Esophagus (tissue), 2 donors: Measurements from ENCODE around the gene ATMIN. TPM values are rescaled to one million over a fixed set of nuclear protein-coding genes. Genes with fewer than 3 reads are reported as not detected.

ENCODE experiments used
- H3K27ac ChIP-seq, 2 donors: one replicate each; pipeline ENCODE4 v1.5.1; 2013; ENCODE audit warnings: low read depth in 2 of 2, mild to moderate bottlenecking in 2 of 2, inconsistent platforms in 1 of 2, low read length in 1 of 2, moderate library complexity in 1 of 2
- H3K27me3 ChIP-seq, 2 donors: one replicate each; pipeline ENCODE4 v1.6.1; 2013; ENCODE audit warnings: low read length in 2 of 2, control low read depth in 1 of 2, mild to moderate bottlenecking in 1 of 2; ENCODE audit not compliant: insufficient read depth in 2 of 2, control insufficient read depth in 1 of 2
- H3K36me3 ChIP-seq, 2 donors: one replicate each; pipeline ENCODE4 v1.6.1; 2013; ENCODE audit warnings: low read length in 1 of 2; ENCODE audit not compliant: control insufficient read depth in 2 of 2, insufficient read depth in 2 of 2
- H3K4me1 ChIP-seq, 2 donors: one replicate each; pipeline ENCODE4 v1.6.1; 2013; ENCODE audit warnings: low read length in 1 of 2; ENCODE audit not compliant: control insufficient read depth in 2 of 2, insufficient read depth in 2 of 2
- H3K4me3 ChIP-seq, 2 donors: one replicate each; pipeline ENCODE4 v1.5.1; 2013; ENCODE audit warnings: low read length in 2 of 2, mild to moderate bottlenecking in 2 of 2, low read depth in 1 of 2, moderate library complexity in 1 of 2
- H3K9me3 ChIP-seq, 2 donors: one replicate each; pipeline ENCODE4 v1.6.1; 2013; ENCODE audit warnings: mild to moderate bottlenecking in 2 of 2, low read depth in 1 of 2, low read length in 1 of 2, moderate library complexity in 1 of 2; ENCODE audit not compliant: control insufficient read depth in 2 of 2, insufficient read depth in 1 of 2
- WGBS, 2 donors: extraction: QIAGEN DNeasy Blood & Tissue Kit; methylation state at CpG; one replicate each; pipeline ENCODE4 v1.1.7; 2013; 5-methylcytosine and 5-hydroxymethylcytosine counted together
- polyA plus RNA-seq, 2 donors: library from polyadenylated mRNA; stranded (reverse); fragments of 200-250 nt; gene quantifications; one replicate each; pipeline ENCODE4 v1.2.3, GENCODE V29; 2013
- donor health status: healthy with polysubstance abuse.
- donor health status: Bipolar disorder and iron deficiency.

ATMIN gene
- polyA plus RNA-seq, 2 donors = 13.7 to 15.5 TPM

GRCh38 chr16:81080233-81080632 lies 44.6 kb downstream of the ATMIN start:
- Histone ChIP-seq H3K27ac (no peak overlapping the region), H3K4me1 (no peaks in the 10 kb centered on the region), H3K27me3 (no peaks in the 10 kb centered on the region), H3K4me3 (no peak overlapping the region), H3K9me3 (no peaks in the 10 kb centered on the region), H3K36me3 (no peaks in the 10 kb centered on the region)
- WGBS, 2 donors = 73 to 90% methylated on average over 1 of the region's 1 CpG

DNA sequence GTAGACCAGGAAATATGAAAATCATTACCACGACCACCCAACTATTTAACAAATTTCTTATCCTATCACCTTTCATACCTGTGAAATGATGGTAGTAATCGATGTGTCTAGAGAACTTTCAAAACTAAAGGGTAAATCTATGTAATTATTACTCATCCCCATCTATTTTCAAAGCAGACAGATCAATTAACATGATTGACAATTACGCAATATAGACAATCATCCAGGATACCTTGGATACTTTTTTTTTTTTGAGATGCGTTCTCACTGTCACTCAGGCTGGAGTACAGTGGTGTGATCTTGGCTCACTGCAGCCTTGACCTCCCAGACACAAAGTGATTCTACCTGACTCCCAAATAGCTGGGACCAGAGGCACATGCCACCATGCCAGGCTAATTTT lies 45.4 kb downstream of the ATMIN start:
- H3K27me3 ChIP-seq = no peaks in the 10 kb centered on the region
- 93 to 94% methylated on average over 4 of the region's 4 CpGs for WGBS, 2 donors
- no peak overlapping the region for H3K27ac ChIP-seq
- no peaks in the 10 kb centered on the region for H3K9me3 ChIP-seq
- H3K4me3 ChIP-seq = no peak overlapping the region
- H3K4me1 ChIP-seq = no peaks in the 10 kb centered on the region
- H3K36me3 ChIP-seq = no peaks in the 10 kb centered on the region

DNA sequence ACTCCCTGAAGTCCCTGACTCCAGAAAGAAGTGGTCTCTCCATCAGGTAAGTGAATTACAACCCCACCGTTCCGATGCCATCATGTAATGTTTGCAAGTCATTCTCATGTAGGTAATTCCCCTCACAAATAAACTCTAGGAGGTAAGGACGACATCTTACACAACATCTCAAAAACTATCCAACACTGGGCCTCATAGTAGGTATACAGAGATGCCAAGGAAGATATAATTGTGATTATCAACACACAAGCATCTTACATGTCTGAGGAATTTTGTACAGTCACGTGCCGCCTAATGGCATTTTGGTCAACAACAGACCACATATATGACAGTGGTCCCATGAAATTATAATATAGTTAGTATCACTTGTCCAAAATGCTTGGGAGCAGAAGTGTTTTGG lies 53.2 kb downstream of the ATMIN start:
- Histone ChIP-seq H3K9me3 (no peaks in the 10 kb centered on the region), H3K36me3 (no peaks in the 10 kb centered on the region), H3K27me3 (no peaks in the 10 kb centered on the region), H3K4me3 (no peak overlapping the region), H3K27ac (no peak overlapping the region), H3K4me1 (no peaks in the 10 kb centered on the region)
- WGBS, 2 donors = 96% methylated on average over 5 of the region's 5 CpGs

- H3K27me3 ChIP-seq = no peaks in the 10 kb centered on the region
- no peaks in the 10 kb centered on the region for H3K36me3 ChIP-seq
- H3K4me3 ChIP-seq = no peak overlapping the region
- no peaks in the 10 kb centered on the region for H3K9me3 ChIP-seq
- WGBS, 2 donors = 72 to 73% methylated on average over 21 of the region's 21 CpGs
- H3K27ac ChIP-seq = no peak overlapping the region
- peaks cover 0 to 4% of the 10 kb centered on the region in 2 donors for H3K4me1 ChIP-seq
Observed at GRCh38 chr16:81094771-81095251, 59.2 kb downstream of the ATMIN start.

GRCh38 chr16:81095653-81095952 lies 60.0 kb downstream of the ATMIN start:
- H3K27ac ChIP-seq = peak overlapping the region; percentile 76 to 78
- H3K9me3 ChIP-seq = no peaks in the 10 kb centered on the region
- WGBS, 2 donors = 0 to 1% methylated on average over 22 of the region's 22 CpGs
- peaks cover 0 to 4% of the 10 kb centered on the region in 2 donors for H3K4me1 ChIP-seq
- H3K36me3 ChIP-seq = no peaks in the 10 kb centered on the region
- H3K4me3 ChIP-seq = peak overlapping the region; percentile 72 to 87
- H3K27me3 ChIP-seq = no peaks in the 10 kb centered on the region

GRCh38 chr16:81095953-81096714 lies 60.5 kb downstream of the ATMIN start, which contains the start of gene GCSH:
GCSH (minus strand) TSS chr16:81096395; CDS start chr16:81096278, 117 bp downstream.
- H3K4me1 ChIP-seq = peaks cover 0 to 4% of the 10 kb centered on the region in 2 donors
- 5 to 6% methylated on average over 53 to 79 of the region's 83 CpGs for WGBS, 2 donors
- H3K36me3 ChIP-seq = no peaks in the 10 kb centered on the region
- H3K27me3 ChIP-seq = no peaks in the 10 kb centered on the region
- H3K4me3 ChIP-seq = peak within 1 kb of the TSS; percentile 72 to 87
- H3K9me3 ChIP-seq = no peaks in the 10 kb centered on the region
- peak within 1 kb of the TSS; percentile 76 to 78 for H3K27ac ChIP-seq

- H3K27me3 ChIP-seq = no peaks in the 10 kb centered on the region
- peaks cover 0 to 4% of the 10 kb centered on the region in 2 donors for H3K4me1 ChIP-seq
- no peaks in the 10 kb centered on the region for H3K36me3 ChIP-seq
- no peaks in the 10 kb centered on the region for H3K9me3 ChIP-seq
- 43 to 51% methylated on average over 8 of the region's 8 CpGs for WGBS, 2 donors
- peak overlapping the region in 1 of 2 donors; percentile 20 for H3K4me3 ChIP-seq
- peak overlapping the region; percentile 64 to 76 for H3K27ac ChIP-seq
Observed at GRCh38 chr16:81096715-81097208, 61.1 kb downstream of the ATMIN start.

Other genes starting within 250 kb of the ATMIN start
- gene CDYL2, start 231.2 kb upstream of the ATMIN start, polyA plus RNA-seq = under 1 TPM; 0.39 to 0.65 TPM
- gene CMC2, start 29.0 kb upstream of the ATMIN start, polyA plus RNA-seq = 10 to 100 TPM; 29.9 to 69.7 TPM
- gene CENPN, start 28.6 kb upstream of the ATMIN start, polyA plus RNA-seq = 1 to 10 TPM; 3.6 to 9.1 TPM
- gene C16orf46, start 41.4 kb downstream of the ATMIN start, polyA plus RNA-seq = under 1 TPM; 0.24 to 0.29 TPM
- 10 to 100 TPM; 14.8 to 19.9 TPM for gene GCSH, start 60.6 kb downstream of the ATMIN start, polyA plus RNA-seq
- under 1 TPM; 0.16 to 0.41 TPM for gene BCO1, start 202.8 kb downstream of the ATMIN start, polyA plus RNA-seq